Natural killer cell treated with Interleukin-12 subunit alpha and Interleukin-12 subunit beta and Interleukin-15 and Interleukin-18, amount 100 ng/mL, for 72 hours (primary cell): ENCODE measurements around the gene ZNF79. TPM values are rescaled to one million over a fixed set of nuclear protein-coding genes. Genes with fewer than 3 reads are reported as not detected.
A peak's percentile ranks its signal among the peaks of the same experiment; 100 is the strongest.

Experiments used
- ATAC-seq, 2 donors: fragments of 150-1000 bp; cut with Tn5 transposase in 1 of 2; sonication (Bioruptor Pico), chemical (Tn5 transposase) in 1 of 2; 2 replicates each; pipeline ENCODE4 v1.10.0; 2021
- DNase-seq: peaks from one replicate; pipeline ENCODE4 v3.0.0; 2022; ENCODE audit warnings: low spot score
- H3K27ac Mint-ChIP-seq, 2 donors: 1 replicate in 1 of 2; 2 replicates in 1 of 2; pipeline ENCODE4 v1.8.0; 2022; ENCODE audit warnings: mixed read lengths in 2 of 2, mild to moderate bottlenecking in 1 of 2, moderate library complexity in 1 of 2
- H3K27me3 Mint-ChIP-seq, 2 donors: 1 replicate in 1 of 2; 2 replicates in 1 of 2; pipeline ENCODE4 v1.8.0; 2022; ENCODE audit warnings: mixed read lengths in 2 of 2
- H3K36me3 Mint-ChIP-seq: one replicate; pipeline ENCODE4 v1.8.0; 2022; ENCODE audit warnings: mixed read lengths
- H3K4me1 Mint-ChIP-seq, 2 donors: 1 replicate in 1 of 2; 2 replicates in 1 of 2; pipeline ENCODE4 v1.8.0; 2022; ENCODE audit warnings: low read depth in 2 of 2, mixed read lengths in 2 of 2, mild to moderate bottlenecking in 1 of 2
- H3K4me3 Mint-ChIP-seq: one replicate; pipeline ENCODE4 v1.8.0; 2022; ENCODE audit warnings: mixed read lengths
- H3K9me3 Mint-ChIP-seq: 2 replicates; pipeline ENCODE4 v1.8.0; 2022; ENCODE audit warnings: mixed read lengths
- total RNA-seq, 2 donors: library from RNA; stranded (reverse); gene quantifications; one replicate each; pipeline ENCODE4 v1.2.3, GENCODE V29; 2022

Gene ZNF79
- total RNA-seq, 2 donors from 2014 or later, result 14.4 to 16.3 TPM

DNA sequence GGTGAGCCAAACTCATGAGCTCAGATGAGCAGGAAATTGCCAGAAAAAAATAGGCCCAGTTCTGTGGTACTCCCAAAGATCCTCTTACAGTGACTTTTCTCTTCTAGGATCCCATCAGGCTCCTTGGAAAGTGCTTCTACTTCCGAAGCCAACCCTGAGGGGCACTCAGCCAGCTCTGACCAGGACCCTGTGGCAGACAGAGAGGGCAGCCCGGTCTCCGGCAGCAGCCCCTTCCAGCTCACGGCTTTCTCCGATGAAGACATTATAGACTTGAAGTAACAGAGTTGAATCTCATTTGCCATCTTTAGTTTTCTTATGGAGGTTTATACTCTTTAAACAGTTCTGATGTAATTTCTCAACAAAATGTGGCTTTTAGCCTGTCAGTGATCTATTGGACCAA is 31.2 kb upstream of the ZNF79 start:
- H3K4me3 Mint-ChIP-seq, result no peak overlapping the region
- H3K4me1 Mint-ChIP-seq, result peaks cover 24% of the 10 kb centered on the region in 2 donors
- H3K36me3 Mint-ChIP-seq, result no peaks in the 10 kb centered on the region
- ATAC-seq (no peak), DNase-seq (no peak)
- peaks cover 7 to 16% of the 10 kb centered on the region in 2 donors for H3K27me3 Mint-ChIP-seq
- no peak overlapping the region for H3K27ac Mint-ChIP-seq
- no peaks in the 10 kb centered on the region for H3K9me3 Mint-ChIP-seq

DNA sequence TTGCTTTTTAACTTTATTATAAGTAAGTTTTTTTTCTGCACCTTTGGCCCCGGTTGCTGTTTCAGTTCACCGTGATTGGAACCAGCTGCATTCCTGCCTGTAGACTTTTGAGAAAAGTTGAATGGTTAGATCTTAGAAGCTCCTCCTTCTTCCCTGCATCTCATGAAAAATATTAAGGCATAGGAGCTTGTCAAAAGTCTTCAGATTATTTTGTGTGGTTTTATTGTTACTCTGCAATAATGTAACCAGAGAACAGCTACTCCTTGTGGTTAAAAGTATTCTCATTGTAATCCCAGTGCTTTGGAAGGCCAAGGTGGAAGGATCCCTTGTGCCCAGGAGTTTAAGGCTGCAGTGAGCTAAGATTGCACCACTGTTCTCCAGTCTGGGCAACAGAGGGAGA is 30.5 kb upstream of the ZNF79 start:
- Mint-ChIP-seq H3K36me3 (no peaks in the 10 kb centered on the region), H3K27me3 (peaks cover 7 to 16% of the 10 kb centered on the region in 2 donors), H3K27ac (no peak overlapping the region), H3K4me1 (peaks cover 23% of the 10 kb centered on the region in 2 donors), H3K4me3 (no peak overlapping the region), H3K9me3 (no peaks in the 10 kb centered on the region)
- no peak for DNase-seq
- no peak for ATAC-seq

DNA sequence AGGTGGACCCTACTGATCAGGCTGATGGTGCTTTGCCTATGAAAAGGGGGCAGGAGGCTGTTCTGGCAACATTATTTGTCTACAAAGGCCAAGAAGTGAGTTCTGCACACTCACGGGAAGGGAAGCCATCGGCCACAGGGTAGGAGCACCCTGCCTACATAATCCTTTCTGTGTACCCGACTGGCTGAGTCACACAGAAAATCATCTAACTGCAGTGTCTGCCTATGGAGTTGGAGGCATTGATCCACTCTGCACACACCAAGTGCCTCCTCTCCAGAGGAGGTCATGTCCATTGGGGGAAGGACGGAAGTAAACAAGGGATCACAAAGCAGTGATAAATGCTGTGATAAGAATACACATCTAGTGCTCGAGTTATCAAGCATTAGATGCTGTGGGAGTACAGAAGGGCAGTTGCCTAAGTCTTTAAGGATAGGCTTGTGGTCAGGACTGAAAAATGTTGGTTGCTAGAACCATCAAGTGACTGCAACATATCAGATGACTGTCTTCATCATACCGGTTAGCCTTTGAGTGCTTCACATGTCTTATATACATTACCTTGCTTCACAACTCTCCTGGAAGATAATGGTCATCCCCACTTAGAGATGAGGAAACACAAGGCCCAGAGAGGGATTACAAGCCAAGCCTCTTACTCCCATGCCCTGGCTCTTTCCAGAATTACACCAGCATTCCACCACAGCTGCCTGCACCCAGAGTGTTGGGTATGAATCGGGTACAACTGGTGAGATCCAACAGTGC is 28.5 kb upstream of the ZNF79 start:
- Mint-ChIP-seq H3K4me1 (peaks cover 15 to 16% of the 10 kb centered on the region in 2 donors), H3K9me3 (no peaks in the 10 kb centered on the region), H3K27me3 (peaks cover 0 to 16% of the 10 kb centered on the region in 2 donors), H3K36me3 (no peaks in the 10 kb centered on the region), H3K27ac (no peak overlapping the region), H3K4me3 (peak overlapping the region; percentile 38)
- ATAC-seq (no peak), DNase-seq (no peak)

DNA sequence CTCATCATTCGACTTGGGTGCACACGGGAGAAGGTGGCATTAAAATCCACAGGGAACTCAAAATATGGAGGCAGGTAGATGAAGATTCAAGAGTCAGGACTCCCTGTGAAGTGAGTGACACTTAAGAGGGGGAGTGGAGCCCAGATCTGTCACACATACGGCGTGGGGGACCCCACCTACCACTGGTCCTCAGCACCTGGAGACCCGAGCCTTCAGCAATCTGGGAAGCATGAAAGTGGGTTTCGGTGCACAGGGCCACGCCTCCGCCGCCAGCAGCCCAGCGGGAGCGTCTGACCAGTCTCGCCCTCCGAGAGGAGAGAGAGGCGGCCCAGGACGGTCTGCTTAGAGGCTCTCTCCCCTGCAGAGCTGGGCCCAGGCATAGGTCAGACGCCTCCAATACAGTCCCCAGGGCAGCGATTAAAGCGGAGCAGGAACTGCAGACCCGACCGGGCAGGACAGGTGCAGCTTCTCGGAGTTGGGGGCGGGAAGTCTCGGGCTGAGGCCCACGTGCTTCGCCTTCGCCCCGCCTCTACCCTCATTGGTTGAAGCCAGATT is 27.9 kb upstream of the ZNF79 start:
- Mint-ChIP-seq H3K36me3 (no peaks in the 10 kb centered on the region), H3K27ac (no peak overlapping the region), H3K4me1 (peaks cover 15 to 16% of the 10 kb centered on the region in 2 donors), H3K27me3 (peaks cover 0 to 16% of the 10 kb centered on the region in 2 donors), H3K4me3 (peak overlapping the region; percentile 38), H3K9me3 (no peaks in the 10 kb centered on the region)
- ATAC-seq (no peak), DNase-seq (no peak)

DNA sequence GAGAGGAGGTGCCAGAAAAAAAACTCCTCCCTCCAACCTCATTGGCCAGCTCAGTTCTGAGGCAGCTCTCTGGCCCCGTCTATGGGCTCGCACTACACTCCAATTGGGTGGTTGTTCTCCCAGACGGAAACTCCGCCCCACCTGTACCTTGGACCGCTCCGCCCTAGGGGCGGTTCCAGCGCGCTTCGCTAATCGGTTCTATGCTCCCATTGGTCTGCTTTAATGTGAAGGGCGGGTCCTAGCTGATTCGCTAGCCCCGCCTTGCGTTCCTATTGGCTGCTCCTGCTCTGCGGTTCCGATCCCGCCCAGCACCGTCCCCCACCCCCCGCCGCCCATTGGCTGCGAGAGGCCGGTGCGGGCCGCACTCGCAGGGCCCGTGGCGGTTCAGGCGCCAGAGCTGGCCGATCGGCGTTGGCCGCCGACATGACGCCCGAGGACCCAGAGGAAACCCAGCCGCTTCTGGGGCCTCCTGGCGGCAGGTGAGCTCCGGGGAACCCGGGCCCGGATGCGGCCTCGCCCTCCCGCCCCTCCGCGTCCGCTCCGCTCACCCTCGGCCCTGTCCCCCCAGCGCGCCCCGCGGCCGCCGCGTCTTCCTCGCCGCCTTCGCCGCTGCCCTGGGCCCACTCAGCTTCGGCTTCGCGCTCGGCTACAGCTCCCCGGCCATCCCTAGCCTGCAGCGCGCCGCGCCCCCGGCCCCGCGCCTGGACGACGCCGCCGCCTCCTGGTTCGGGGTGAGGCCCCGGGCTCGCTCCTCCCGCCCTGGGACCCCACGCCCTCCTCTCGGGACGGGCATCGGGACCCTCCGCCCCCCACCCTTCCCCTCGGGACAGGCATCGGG is 27.2 kb upstream of the ZNF79 start, which contains the start of gene SLC2A8:
TSS of gene SLC2A8 (plus strand) at position 362 of the 838 bp plus-strand sequence. CDS start at position 424, 62 bp downstream.
- H3K27me3 Mint-ChIP-seq, result peaks cover 0 to 13% of the 10 kb centered on the region in 2 donors
- DNase-seq (peak; percentile 99), ATAC-seq (peak; percentile 97)
- H3K4me3 Mint-ChIP-seq, result peak within 1 kb of the TSS; percentile 84
- H3K4me1 Mint-ChIP-seq, result peaks cover 15 to 16% of the 10 kb centered on the region in 2 donors
- H3K27ac Mint-ChIP-seq, result peak within 1 kb of the TSS; percentile 60 to 78
- H3K9me3 Mint-ChIP-seq, result no peaks in the 10 kb centered on the region
- no peaks in the 10 kb centered on the region for H3K36me3 Mint-ChIP-seq

DNA sequence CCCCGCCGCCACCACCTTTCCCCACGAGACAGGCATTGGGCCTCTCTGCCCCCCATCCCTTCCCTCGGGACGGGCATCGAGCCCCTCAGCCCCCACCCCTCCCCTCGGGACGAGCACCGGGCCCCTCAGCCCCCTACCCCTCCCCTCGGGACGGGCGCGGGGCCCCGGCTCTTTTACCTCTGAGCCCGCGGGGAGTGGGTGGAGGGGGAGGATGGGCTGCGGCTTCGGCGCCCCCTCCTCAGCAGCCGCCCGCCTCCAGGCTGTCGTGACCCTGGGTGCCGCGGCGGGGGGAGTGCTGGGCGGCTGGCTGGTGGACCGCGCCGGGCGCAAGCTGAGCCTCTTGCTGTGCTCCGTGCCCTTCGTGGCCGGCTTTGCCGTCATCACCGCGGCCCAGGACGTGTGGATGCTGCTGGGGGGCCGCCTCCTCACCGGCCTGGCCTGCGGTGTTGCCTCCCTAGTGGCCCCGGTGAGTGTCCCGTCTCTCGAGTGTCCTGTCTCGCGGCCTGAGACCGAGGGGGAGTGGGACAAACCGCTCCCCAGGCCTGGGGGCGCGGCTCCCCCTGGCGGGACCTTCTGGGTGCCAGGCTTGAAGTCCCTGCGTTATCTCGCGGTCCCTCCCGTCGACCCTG is 26.4 kb upstream of the ZNF79 start:
- DNase-seq (no peak), ATAC-seq (no peak)
- peak overlapping the region; percentile 84 for H3K4me3 Mint-ChIP-seq
- H3K9me3 Mint-ChIP-seq, result no peaks in the 10 kb centered on the region
- peaks cover 0 to 8% of the 10 kb centered on the region in 2 donors for H3K27me3 Mint-ChIP-seq
- H3K27ac Mint-ChIP-seq, result peak overlapping the region; percentile 60 to 78
- no peaks in the 10 kb centered on the region for H3K36me3 Mint-ChIP-seq
- peaks cover 15 to 16% of the 10 kb centered on the region in 2 donors for H3K4me1 Mint-ChIP-seq

DNA sequence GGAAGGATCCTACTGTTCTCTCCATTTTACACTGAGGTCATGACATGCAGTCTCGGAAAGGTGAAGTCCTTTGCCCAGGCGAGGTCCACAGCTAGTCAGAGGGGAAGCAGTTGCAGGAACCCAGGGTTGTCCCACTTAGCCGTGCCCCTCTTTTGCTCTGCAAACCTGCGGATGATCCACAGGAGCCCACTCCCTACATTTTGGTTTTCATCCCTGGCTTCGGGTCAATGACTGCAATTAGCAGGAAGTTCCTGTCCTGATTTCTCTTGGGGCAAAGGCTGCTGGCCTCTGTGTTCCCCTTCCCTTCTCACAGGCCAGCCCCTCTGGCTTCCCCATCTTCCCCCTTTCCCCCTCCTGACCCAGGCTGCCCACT is 25.9 kb upstream of the ZNF79 start:
- H3K27ac Mint-ChIP-seq, result peak overlapping the region; percentile 60 to 78
- DNase-seq (no peak), ATAC-seq (no peak)
- peaks cover 0 to 8% of the 10 kb centered on the region in 2 donors for H3K27me3 Mint-ChIP-seq
- no peaks in the 10 kb centered on the region for H3K36me3 Mint-ChIP-seq
- H3K4me3 Mint-ChIP-seq, result peak overlapping the region; percentile 84
- no peaks in the 10 kb centered on the region for H3K9me3 Mint-ChIP-seq
- peaks cover 15 to 16% of the 10 kb centered on the region in 2 donors for H3K4me1 Mint-ChIP-seq

GRCh38 chr9:127398715-127399400 is 25.3 kb upstream of the ZNF79 start:
- peak overlapping the region; percentile 60 to 78 for H3K27ac Mint-ChIP-seq
- no peaks in the 10 kb centered on the region for H3K9me3 Mint-ChIP-seq
- H3K27me3 Mint-ChIP-seq, result peaks cover 0 to 5% of the 10 kb centered on the region in 2 donors
- peaks cover 15 to 16% of the 10 kb centered on the region in 2 donors for H3K4me1 Mint-ChIP-seq
- no peak for DNase-seq
- no peaks in the 10 kb centered on the region for H3K36me3 Mint-ChIP-seq
- peak overlapping the region; percentile 84 for H3K4me3 Mint-ChIP-seq
- ATAC-seq, result no peak

GRCh38 chr9:127399736-127400269 is 24.4 kb upstream of the ZNF79 start:
- DNase-seq (no peak), ATAC-seq (no peak)
- Mint-ChIP-seq H3K27me3 (peaks cover 0 to 5% of the 10 kb centered on the region in 2 donors), H3K9me3 (no peaks in the 10 kb centered on the region), H3K4me1 (peaks cover 15 to 16% of the 10 kb centered on the region in 2 donors), H3K4me3 (no peak overlapping the region), H3K27ac (no peak overlapping the region), H3K36me3 (no peaks in the 10 kb centered on the region)

- H3K4me1 Mint-ChIP-seq, result peaks cover 6 to 7% of the 10 kb centered on the region in 2 donors
- no peaks in the 10 kb centered on the region for H3K27me3 Mint-ChIP-seq
- H3K36me3 Mint-ChIP-seq, result no peaks in the 10 kb centered on the region
- no peak overlapping the region for H3K4me3 Mint-ChIP-seq
- DNase-seq (no peak), ATAC-seq (no peak)
- H3K27ac Mint-ChIP-seq, result no peak overlapping the region
- no peaks in the 10 kb centered on the region for H3K9me3 Mint-ChIP-seq
These were observed 21.6 kb upstream of the ZNF79 start for GRCh38 chr9:127402401-127403090.

DNA sequence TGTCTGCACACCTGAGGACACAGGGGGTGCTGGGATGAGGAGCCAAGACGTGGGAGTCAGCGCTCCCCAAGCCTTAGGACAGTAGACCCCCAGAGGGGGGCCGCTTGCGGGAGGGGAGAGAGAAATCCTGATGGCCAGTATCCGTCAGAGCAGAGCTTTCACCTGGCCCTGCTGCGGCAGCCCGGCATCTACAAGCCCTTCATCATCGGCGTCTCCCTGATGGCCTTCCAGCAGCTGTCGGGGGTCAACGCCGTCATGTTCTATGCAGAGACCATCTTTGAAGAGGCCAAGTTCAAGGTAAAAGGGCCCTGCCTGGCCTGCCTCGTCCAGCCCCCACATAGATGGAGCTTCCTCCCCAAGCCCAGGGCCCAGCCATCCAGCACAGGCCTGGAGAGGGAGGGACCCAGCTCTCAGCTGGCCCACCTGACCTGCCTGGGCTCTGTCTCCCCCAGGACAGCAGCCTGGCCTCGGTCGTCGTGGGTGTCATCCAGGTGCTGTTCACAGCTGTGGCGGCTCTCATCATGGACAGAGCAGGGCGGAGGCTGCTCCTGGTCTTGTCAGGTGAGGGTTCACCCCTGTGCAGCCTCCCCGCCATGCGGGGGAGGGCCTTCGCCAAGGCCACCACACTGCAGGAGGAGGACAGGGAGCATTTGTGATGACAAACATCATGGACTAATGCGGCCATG is 20.5 kb upstream of the ZNF79 start:
- no peaks in the 10 kb centered on the region for H3K9me3 Mint-ChIP-seq
- no peaks in the 10 kb centered on the region for H3K36me3 Mint-ChIP-seq
- DNase-seq (no peak), ATAC-seq (no peak)
- no peak overlapping the region for H3K4me3 Mint-ChIP-seq
- no peak overlapping the region for H3K27ac Mint-ChIP-seq
- H3K27me3 Mint-ChIP-seq, result no peaks in the 10 kb centered on the region
- H3K4me1 Mint-ChIP-seq, result no peaks in the 10 kb centered on the region

GRCh38 chr9:127404631-127405030 is 19.6 kb upstream of the ZNF79 start:
- H3K27ac Mint-ChIP-seq, result no peak overlapping the region
- no peaks in the 10 kb centered on the region for H3K27me3 Mint-ChIP-seq
- no peaks in the 10 kb centered on the region for H3K36me3 Mint-ChIP-seq
- DNase-seq (no peak), ATAC-seq (peak in 1 of 2 donors; percentile 18)
- H3K4me1 Mint-ChIP-seq, result no peaks in the 10 kb centered on the region
- no peak overlapping the region for H3K4me3 Mint-ChIP-seq
- no peaks in the 10 kb centered on the region for H3K9me3 Mint-ChIP-seq
